Neural progenitor cell (in vitro differentiated cells): ENCODE measurements around the gene PPP5C.

Experiments used
- EZH2 ChIP-seq: fragments of 200-600 bp; sonication (generic); IDR thresholded peaks from 2 replicates; pipeline ENCODE4 v1.6.1; 2017; ENCODE audit warnings: antibody characterized with exemption, mild to moderate bottlenecking, moderate library complexity
- TF ChIP-seq, protein P1 (sequence below): fragments of 200-600 bp; sonication (generic); IDR thresholded peaks from 2 replicates; pipeline ENCODE4 v1.5.1; 2017; ENCODE audit warnings: antibody characterized with exemption, mild to moderate bottlenecking

DNA sequence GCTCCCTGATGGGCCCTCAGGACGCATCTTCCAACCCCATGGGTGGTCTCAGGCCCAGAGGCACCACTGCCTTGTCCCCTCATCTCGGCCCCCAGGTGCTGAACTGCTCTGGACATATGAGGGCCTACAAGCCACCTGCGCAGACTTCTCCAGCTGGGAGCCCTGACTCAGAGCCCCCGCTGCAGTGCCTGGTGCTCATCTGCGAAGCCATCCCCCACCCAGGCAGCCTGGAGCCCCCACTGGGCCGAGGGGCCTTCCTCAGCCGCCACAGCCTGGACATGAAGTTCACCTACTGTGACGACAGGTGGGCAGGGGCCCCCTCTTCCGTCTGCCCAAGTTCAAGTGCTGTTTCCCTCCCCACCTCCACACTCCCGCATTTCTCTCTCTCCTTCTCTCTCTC is 37.8 kb upstream of the PPP5C start:
- TF ChIP-seq, protein P1, sequence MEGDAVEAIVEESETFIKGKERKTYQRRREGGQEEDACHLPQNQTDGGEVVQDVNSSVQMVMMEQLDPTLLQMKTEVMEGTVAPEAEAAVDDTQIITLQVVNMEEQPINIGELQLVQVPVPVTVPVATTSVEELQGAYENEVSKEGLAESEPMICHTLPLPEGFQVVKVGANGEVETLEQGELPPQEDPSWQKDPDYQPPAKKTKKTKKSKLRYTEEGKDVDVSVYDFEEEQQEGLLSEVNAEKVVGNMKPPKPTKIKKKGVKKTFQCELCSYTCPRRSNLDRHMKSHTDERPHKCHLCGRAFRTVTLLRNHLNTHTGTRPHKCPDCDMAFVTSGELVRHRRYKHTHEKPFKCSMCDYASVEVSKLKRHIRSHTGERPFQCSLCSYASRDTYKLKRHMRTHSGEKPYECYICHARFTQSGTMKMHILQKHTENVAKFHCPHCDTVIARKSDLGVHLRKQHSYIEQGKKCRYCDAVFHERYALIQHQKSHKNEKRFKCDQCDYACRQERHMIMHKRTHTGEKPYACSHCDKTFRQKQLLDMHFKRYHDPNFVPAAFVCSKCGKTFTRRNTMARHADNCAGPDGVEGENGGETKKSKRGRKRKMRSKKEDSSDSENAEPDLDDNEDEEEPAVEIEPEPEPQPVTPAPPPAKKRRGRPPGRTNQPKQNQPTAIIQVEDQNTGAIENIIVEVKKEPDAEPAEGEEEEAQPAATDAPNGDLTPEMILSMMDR, result no peak
- no peak for TF ChIP-seq EZH2
